ENCODE measurements around the gene FUBP1. TPM values are rescaled to one million over a fixed set of nuclear protein-coding genes. Genes with fewer than 3 reads are reported as not detected.

The FUBP1 gene
- total RNA-seq, 4 donors from 2014 or later: 25.6 to 64.3 (median 47.8) TPM

GRCh38 chr1:77994117-77994705 is 15.3 kb upstream of the FUBP1 start:
- in situ Hi-C loops (cut with MboI; ENCODE audit: low sequenced_read_pairs in 4 of 4): loop anchor here in 2 of 4 donors (25.0 kb wide), 2 partner anchors 118 to 618 kb away; partner anchors contain the start of gene IFI44L (in 1 of the 2)
- no peak for TF ChIP-seq POLR2A (IDR thresholded peaks at IDR 0.05)
- no peak for TF ChIP-seq CTCF (IDR thresholded peaks at IDR 0.05 in 4 of 5, conservative IDR thresholded peaks at IDR 0.05 in 1 of 5)
- no peak for ATAC-seq

GRCh38 chr1:77991638-77992037 is 12.8 kb upstream of the FUBP1 start:
- H3K36me3 ChIP-seq: peaks cover 0 to 8% of the 10 kb centered on the region in 2 donors
- no peak overlapping the region for H3K4me3 ChIP-seq
- no peak overlapping the region for H3K27ac ChIP-seq
- TF ChIP-seq POLR2A (IDR thresholded peaks at IDR 0.05): no peak
- TF ChIP-seq CTCF (IDR thresholded peaks at IDR 0.05 in 4 of 5, conservative IDR thresholded peaks at IDR 0.05 in 1 of 5): no peak
- ATAC-seq (no peak), DNase-seq (no peak)
- intact Hi-C loops (cut with DNase I; ENCODE audit: low total_unique reads) (no loop called here), in situ Hi-C loops (cut with MboI; ENCODE audit: low sequenced_read_pairs in 4 of 4) (loop anchor here in 2 of 4 donors (25.0 kb wide), 2 partner anchors 121 to 621 kb away; partner anchors contain the start of gene IFI44L (in 1 of the 2))
- peaks cover 10 to 17% of the 10 kb centered on the region in 2 donors for H3K4me1 ChIP-seq
- no peaks in the 10 kb centered on the region for H3K9me3 ChIP-seq
- H3K27me3 ChIP-seq: no peaks in the 10 kb centered on the region

More at GRCh38 chr1:77994117-77994705, 15.3 kb upstream of the FUBP1 start:
- no peak overlapping the region for H3K27ac ChIP-seq
- intact Hi-C loops (cut with DNase I; ENCODE audit: low total_unique reads): no loop called here
- H3K36me3 ChIP-seq: peaks cover 0 to 8% of the 10 kb centered on the region in 2 donors
- no peak overlapping the region for H3K4me3 ChIP-seq
- no peaks in the 10 kb centered on the region for H3K4me1 ChIP-seq
- no peaks in the 10 kb centered on the region for H3K9me3 ChIP-seq
- DNase-seq: no peak
- no peaks in the 10 kb centered on the region for H3K27me3 ChIP-seq

- in situ Hi-C loops (cut with MboI; ENCODE audit: low sequenced_read_pairs in 4 of 4): loop anchor here in 2 of 4 donors (25.0 kb wide), 2 partner anchors 122 to 622 kb away; partner anchors contain the start of gene IFI44L (in 1 of the 2)
- H3K36me3 ChIP-seq: peaks cover 0 to 8% of the 10 kb centered on the region in 2 donors
Observed at GRCh38 chr1:77990629-77991204, 11.8 kb upstream of the FUBP1 start.

GRCh38 chr1:77989744-77990143 is 10.9 kb upstream of the FUBP1 start:
- in situ Hi-C loops (cut with MboI; ENCODE audit: low sequenced_read_pairs in 4 of 4) (loop anchor here in 3 of 4 donors (10.0 to 25.0 kb wide), 3 partner anchors 123 to 623 kb away; partner anchors contain the start of gene IFI44L (in 1 of the 3)), intact Hi-C loops (cut with DNase I; ENCODE audit: low total_unique reads) (no loop called here)
- ATAC-seq: no peak
- TF ChIP-seq CTCF (IDR thresholded peaks at IDR 0.05 in 4 of 5, conservative IDR thresholded peaks at IDR 0.05 in 1 of 5) (no peak), POLR2A (IDR thresholded peaks at IDR 0.05) (no peak)
- no peak overlapping the region for H3K27ac ChIP-seq
- no peaks in the 10 kb centered on the region for H3K9me3 ChIP-seq
- no peak for DNase-seq
- H3K4me1 ChIP-seq: peaks cover 28 to 35% of the 10 kb centered on the region in 2 donors
- peaks cover 0 to 8% of the 10 kb centered on the region in 2 donors for H3K36me3 ChIP-seq
- no peak overlapping the region for H3K4me3 ChIP-seq
- no peaks in the 10 kb centered on the region for H3K27me3 ChIP-seq

More at GRCh38 chr1:77990629-77991204, 11.8 kb upstream of the FUBP1 start:
- peaks cover 19 to 25% of the 10 kb centered on the region in 2 donors for H3K4me1 ChIP-seq
- H3K27ac ChIP-seq: no peak overlapping the region
- no peak overlapping the region for H3K4me3 ChIP-seq
- no peaks in the 10 kb centered on the region for H3K27me3 ChIP-seq
- no peaks in the 10 kb centered on the region for H3K9me3 ChIP-seq
- no peak for DNase-seq
- no peak for ATAC-seq
- intact Hi-C loops (cut with DNase I; ENCODE audit: low total_unique reads): no loop called here
- TF ChIP-seq CTCF (IDR thresholded peaks at IDR 0.05 in 4 of 5, conservative IDR thresholded peaks at IDR 0.05 in 1 of 5) (no peak), POLR2A (IDR thresholded peaks at IDR 0.05) (no peak)
